ENCODE results near the gene PLEKHG1. TPM values are rescaled to one million over a fixed set of nuclear protein-coding genes. Genes with fewer than 3 reads are reported as not detected.

The PLEKHG1 gene
- total RNA-seq, 2 donors from 2014 or later, result 1.5 to 2.4 TPM

- H3K4me1 Mint-ChIP-seq, result no peaks in the 10 kb centered on the region
- Histone ChIP-seq H3K27ac (ENCODE audit: low read depth, low read length) (no peak overlapping the region), H3K4me3 (ENCODE audit: low read length) (no peak overlapping the region), H3K36me3 (ENCODE audit: control insufficient read depth, insufficient read depth, low read length) (no peaks in the 10 kb centered on the region), H3K4me1 (ENCODE audit: control insufficient read depth, insufficient read depth, low read length) (no peaks in the 10 kb centered on the region), H3K27me3 (ENCODE audit: control insufficient read depth, insufficient read depth, low read length, poor library complexity, severe bottlenecking) (no peaks in the 10 kb centered on the region), H3K9me3 (ENCODE audit: control insufficient read depth, low read length) (no peaks in the 10 kb centered on the region), H3K9ac (ENCODE audit: extremely low read depth, low read length, poor library complexity, severe bottlenecking) (no peak overlapping the region)
- H3K27ac Mint-ChIP-seq, result no peak overlapping the region
- no peaks in the 10 kb centered on the region for H3K36me3 Mint-ChIP-seq (ENCODE audit: low read depth)
- 77 to 85% methylated on average over 2 to 5 of the region's 6 CpGs for WGBS, 2 experiments (ENCODE audit: insufficient coverage in 1 of 2, insufficient read length in 1 of 2)
- TF ChIP-seq CTCF (conservative IDR thresholded peaks at IDR 0.05), result no peak
- H3K9me3 Mint-ChIP-seq, result no peaks in the 10 kb centered on the region
- no peak overlapping the region for H3K4me3 Mint-ChIP-seq
- no peak for DNase-seq
- H3K27me3 Mint-ChIP-seq (ENCODE audit: insufficient read depth), result no peaks in the 10 kb centered on the region
Measured at GRCh38 chr6:150641398-150642139, 41.9 kb downstream of the PLEKHG1 start.

- H3K4me1 ChIP-seq (ENCODE audit: control insufficient read depth, insufficient read depth, low read length), result no peaks in the 10 kb centered on the region
- Mint-ChIP-seq H3K4me3 (no peak overlapping the region), H3K36me3 (ENCODE audit: low read depth) (no peaks in the 10 kb centered on the region), H3K27me3 (ENCODE audit: insufficient read depth) (no peaks in the 10 kb centered on the region), H3K4me1 (peaks cover 3% of the 10 kb centered on the region), H3K9me3 (no peaks in the 10 kb centered on the region), H3K27ac (no peak overlapping the region)
- no peak overlapping the region for H3K4me3 ChIP-seq (ENCODE audit: low read length)
- no peaks in the 10 kb centered on the region for H3K36me3 ChIP-seq (ENCODE audit: control insufficient read depth, insufficient read depth, low read length)
- no peak for TF ChIP-seq CTCF (conservative IDR thresholded peaks at IDR 0.05)
- no peak overlapping the region for H3K9ac ChIP-seq (ENCODE audit: extremely low read depth, low read length, poor library complexity, severe bottlenecking)
- H3K27ac ChIP-seq (ENCODE audit: low read depth, low read length), result no peak overlapping the region
- DNase-seq, result no peak
- H3K27me3 ChIP-seq (ENCODE audit: control insufficient read depth, insufficient read depth, low read length, poor library complexity, severe bottlenecking), result no peaks in the 10 kb centered on the region
- H3K9me3 ChIP-seq (ENCODE audit: control insufficient read depth, low read length), result no peaks in the 10 kb centered on the region
- WGBS, 2 experiments (ENCODE audit: insufficient coverage in 1 of 2, insufficient read length in 1 of 2), result 90 to 94% methylated on average over 2 of the region's 2 CpGs
Measured at GRCh38 chr6:150646228-150646627, 46.5 kb downstream of the PLEKHG1 start.

- no peak for TF ChIP-seq CTCF (conservative IDR thresholded peaks at IDR 0.05)
- Histone ChIP-seq H3K4me3 (ENCODE audit: low read length) (no peak overlapping the region), H3K9ac (ENCODE audit: extremely low read depth, low read length, poor library complexity, severe bottlenecking) (no peak overlapping the region), H3K27me3 (ENCODE audit: control insufficient read depth, insufficient read depth, low read length, poor library complexity, severe bottlenecking) (no peaks in the 10 kb centered on the region), H3K27ac (ENCODE audit: low read depth, low read length) (no peak overlapping the region), H3K4me1 (ENCODE audit: control insufficient read depth, insufficient read depth, low read length) (no peaks in the 10 kb centered on the region), H3K36me3 (ENCODE audit: control insufficient read depth, insufficient read depth, low read length) (no peaks in the 10 kb centered on the region), H3K9me3 (ENCODE audit: control insufficient read depth, low read length) (no peaks in the 10 kb centered on the region)
- H3K36me3 Mint-ChIP-seq (ENCODE audit: low read depth), result no peaks in the 10 kb centered on the region
- H3K9me3 Mint-ChIP-seq, result no peaks in the 10 kb centered on the region
- no peaks in the 10 kb centered on the region for H3K27me3 Mint-ChIP-seq (ENCODE audit: insufficient read depth)
- H3K4me1 Mint-ChIP-seq, result peaks cover 3% of the 10 kb centered on the region
- H3K4me3 Mint-ChIP-seq, result no peak overlapping the region
- H3K27ac Mint-ChIP-seq, result no peak overlapping the region
- 75 to 79% methylated on average over 2 to 3 of the region's 3 CpGs for WGBS, 2 experiments (ENCODE audit: insufficient coverage in 1 of 2, insufficient read length in 1 of 2)
- no peak for DNase-seq
Measured at GRCh38 chr6:150647051-150647450, 47.4 kb downstream of the PLEKHG1 start.

Other genes starting within 250 kb of the PLEKHG1 start
- not detected for gene IYD, start 230.9 kb upstream of the PLEKHG1 start, total RNA-seq